Transverse colon (tissue), 4 donors: ENCODE results near the gene GDPGP1. TPM values are rescaled to one million over a fixed set of nuclear protein-coding genes. Genes with fewer than 3 reads are reported as not detected.

Experiments
- DNase-seq: peaks from one replicate; pipeline ENCODE4 v3.0.0-alpha.2; 2019
- H3K27ac ChIP-seq, 4 donors: fragments of 200-600 bp; sonication (generic); 2 replicates each; pipeline ENCODE4 v1.5.1; 2016 to 2018; ENCODE audit warnings: inconsistent platforms in 4 of 4
- H3K27me3 ChIP-seq: fragments of 200-600 bp; sonication (generic); 2 replicates; pipeline ENCODE4 v1.5.1; 2017; ENCODE audit warnings: inconsistent platforms
- H3K36me3 ChIP-seq, 4 donors: fragments of 200-600 bp; sonication (generic); 2 replicates each; pipeline ENCODE4 v1.5.1; 2017 to 2019; ENCODE audit warnings: inconsistent platforms in 4 of 4
- H3K4me1 ChIP-seq, 4 donors: fragments of 200-600 bp; sonication (generic); 2 replicates each; pipeline ENCODE4 v1.5.1; 2017 to 2020; ENCODE audit warnings: inconsistent platforms in 4 of 4
- H3K4me3 ChIP-seq, 4 donors: fragments of 200-600 bp; sonication (generic); 1 replicate in 1 of 4; 2 replicates in 3 of 4; pipeline versions ENCODE4 v1.5.1 to v1.6.1; 2017 to 2019; ENCODE audit warnings: inconsistent platforms in 4 of 4
- H3K9me3 ChIP-seq, 2 donors: fragments of 200-600 bp; sonication (generic); 2 replicates each; pipeline ENCODE4 v1.5.1; 2017 to 2019; ENCODE audit warnings: inconsistent platforms in 2 of 2
- EP300 ChIP-seq: sonication (generic); formaldehyde crosslinking; IDR thresholded peaks from one replicate; pipeline ENCODE4 v1.6.1; 2017; ENCODE audit warnings: antibody characterized with exemption, low read depth
- POLR2A ChIP-seq: fragments of 450-650 bp; IDR thresholded peaks from one replicate; pipeline ENCODE4 v1.6.1; 2016; ENCODE audit warnings: antibody characterized with exemption, mild to moderate bottlenecking, moderate library complexity
- POLR2AphosphoS5 ChIP-seq, 3 donors: sonication (generic); formaldehyde crosslinking; IDR thresholded peaks; one replicate each; pipeline ENCODE4 v1.6.1; 2016; ENCODE audit warnings: antibody characterized with exemption in 3 of 3
- WGBS, 2 donors: methylation state at CpG; one replicate each; pipeline ENCODE4 v1.1.5; 2018; ENCODE audit warnings: low coverage in 1 of 2; 5-methylcytosine and 5-hydroxymethylcytosine counted together
- in situ Hi-C, 4 donors: fragments of 200-750 bp; cut with MboI; loops; one replicate each; pipeline versions ENCODE4 v1.15.0 to v1.15.1; 2017; ENCODE audit warnings: low sequenced_read_pairs in 3 of 4, low pct_ligation_motif_present in 1 of 4, low pct_unique_long_range_greater_than_20kb in 1 of 4
- intact Hi-C: fragments of 100-400 bp; cut with DNase I; formaldehyde crosslinking; loops from one replicate; pipeline ENCODE4 v1.15.1; 2023; ENCODE audit warnings: low total_unique reads
- total RNA-seq, 4 donors: library from RNA; depleted of rRNA; stranded (reverse); fragments of >200 nt; gene quantifications; one replicate each; pipeline ENCODE4 v1.1.0, GENCODE V29; 2016
- TF ChIP-seq, protein P1 (sequence below), 5 experiments: fragments of 200-600 bp in 3 of 5; fragments of 450-650 bp in 2 of 5; sonication (generic) in 3 of 5; IDR thresholded peaks; 1 replicate in 2 of 5; 2 replicates in 3 of 5; pipeline ENCODE4 v1.5.1; 2016 to 2017; ENCODE audit warnings: antibody characterized with exemption in 5 of 5, inconsistent platforms in 3 of 5, mild to moderate bottlenecking in 2 of 5, moderate library complexity in 1 of 5

Gene GDPGP1
- total RNA-seq, 4 donors from 2014 or later = 6.8 to 28.8 (median 21.3) TPM

DNA sequence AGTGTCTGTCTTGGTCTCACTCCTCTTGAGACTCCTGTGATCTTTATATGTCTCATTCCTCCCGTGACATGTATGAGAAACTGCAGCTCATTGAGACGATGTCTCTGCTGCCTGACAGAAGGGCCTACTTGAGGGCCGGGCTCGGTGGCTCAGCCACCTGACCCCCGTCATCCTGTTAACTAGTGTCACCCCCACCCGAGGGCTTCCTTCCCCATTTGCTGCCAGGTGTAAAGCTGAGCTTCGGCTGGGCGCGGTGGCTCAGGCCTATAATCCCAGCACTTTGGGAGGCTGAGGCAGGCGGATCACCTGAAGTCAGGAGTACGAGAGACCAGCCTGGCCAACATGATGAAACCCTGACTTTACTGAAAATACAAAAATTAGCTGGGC, 20.2 kb upstream of the GDPGP1 start:
- in situ Hi-C loops (loop anchor here in 1 of 4 donors (10.0 kb wide), 1 partner anchor 49 kb away; no protein-coding TSS in a partner anchor), intact Hi-C loops (no loop called here)
- peaks cover 0 to 7% (median 0%) of the 10 kb centered on the region in 4 donors for H3K36me3 ChIP-seq
- TF ChIP-seq, protein P1, sequence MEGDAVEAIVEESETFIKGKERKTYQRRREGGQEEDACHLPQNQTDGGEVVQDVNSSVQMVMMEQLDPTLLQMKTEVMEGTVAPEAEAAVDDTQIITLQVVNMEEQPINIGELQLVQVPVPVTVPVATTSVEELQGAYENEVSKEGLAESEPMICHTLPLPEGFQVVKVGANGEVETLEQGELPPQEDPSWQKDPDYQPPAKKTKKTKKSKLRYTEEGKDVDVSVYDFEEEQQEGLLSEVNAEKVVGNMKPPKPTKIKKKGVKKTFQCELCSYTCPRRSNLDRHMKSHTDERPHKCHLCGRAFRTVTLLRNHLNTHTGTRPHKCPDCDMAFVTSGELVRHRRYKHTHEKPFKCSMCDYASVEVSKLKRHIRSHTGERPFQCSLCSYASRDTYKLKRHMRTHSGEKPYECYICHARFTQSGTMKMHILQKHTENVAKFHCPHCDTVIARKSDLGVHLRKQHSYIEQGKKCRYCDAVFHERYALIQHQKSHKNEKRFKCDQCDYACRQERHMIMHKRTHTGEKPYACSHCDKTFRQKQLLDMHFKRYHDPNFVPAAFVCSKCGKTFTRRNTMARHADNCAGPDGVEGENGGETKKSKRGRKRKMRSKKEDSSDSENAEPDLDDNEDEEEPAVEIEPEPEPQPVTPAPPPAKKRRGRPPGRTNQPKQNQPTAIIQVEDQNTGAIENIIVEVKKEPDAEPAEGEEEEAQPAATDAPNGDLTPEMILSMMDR (IDR thresholded peaks at IDR 0.05) = no peak
- peak in 1 of 3 donors; percentile 2 for TF ChIP-seq POLR2AphosphoS5 (IDR thresholded peaks at IDR 0.05)
- no peak for DNase-seq
- no peak overlapping the region for H3K4me3 ChIP-seq
- H3K27ac ChIP-seq = peak overlapping the region; percentile 82 to 90 (median 87)
- peaks cover 32 to 62% (median 42%) of the 10 kb centered on the region in 4 donors for H3K4me1 ChIP-seq
- WGBS, 2 donors = 47% methylated on average over 11 of the region's 11 CpGs; no CpG with 5 or more reads in 1 of the 2 donors
- no peaks in the 10 kb centered on the region for H3K27me3 ChIP-seq
- H3K9me3 ChIP-seq = no peaks in the 10 kb centered on the region

GRCh38 chr15:90214553-90215196, 19.3 kb upstream of the GDPGP1 start:
- intact Hi-C loops = no loop called here
- H3K4me1 ChIP-seq = peaks cover 32 to 66% (median 42%) of the 10 kb centered on the region in 4 donors
- WGBS, 2 donors = 51 to 52% methylated on average over 3 to 8 of the region's 8 CpGs

GRCh38 chr15:90217671-90218394, 16.2 kb upstream of the GDPGP1 start:
- Histone ChIP-seq H3K9me3 (no peaks in the 10 kb centered on the region), H3K27me3 (no peaks in the 10 kb centered on the region), H3K36me3 (peaks cover 0 to 11% (median 3%) of the 10 kb centered on the region in 4 donors), H3K27ac (no peak overlapping the region), H3K4me3 (no peak overlapping the region), H3K4me1 (peaks cover 14 to 41% (median 22%) of the 10 kb centered on the region in 4 donors)
- intact Hi-C loops = no loop called here
- TF ChIP-seq EP300 = no peak
- no peak for TF ChIP-seq POLR2A
- TF ChIP-seq, protein P1 (IDR thresholded peaks at IDR 0.05) = no peak
- no peak for TF ChIP-seq POLR2AphosphoS5 (IDR thresholded peaks at IDR 0.05)
- in situ Hi-C loops = loop anchor here in 1 of 4 donors (10.0 kb wide), 1 partner anchor 53 kb away; no protein-coding TSS in a partner anchor
- 88 to 100% methylated on average over 1 to 9 of the region's 9 CpGs for WGBS, 2 donors
- DNase-seq = no peak

More at GRCh38 chr15:90214553-90215196, 19.3 kb upstream of the GDPGP1 start:
- Histone ChIP-seq H3K9me3 (no peaks in the 10 kb centered on the region), H3K27me3 (no peaks in the 10 kb centered on the region), H3K36me3 (peaks cover 0 to 7% (median 0%) of the 10 kb centered on the region in 4 donors), H3K4me3 (no peak overlapping the region), H3K27ac (peak overlapping the region; percentile 82 to 90 (median 87))
- in situ Hi-C loops = loop anchor here in 1 of 4 donors (10.0 kb wide), 1 partner anchor 50 kb away; no protein-coding TSS in a partner anchor
- DNase-seq = no peak
- TF ChIP-seq, protein P1 (IDR thresholded peaks at IDR 0.05) = peak in 4 of 5 experiments; percentile 25 to 54 (median 40)
- no peak for TF ChIP-seq EP300
